IMR-90 (cell line): ENCODE measurements around the gene RAB36. TPM values are rescaled to one million over a fixed set of nuclear protein-coding genes. Genes with fewer than 3 reads are reported as not detected.

Experiments
- ATAC-seq: fragments of 200-7000 bp; cut with Tn5 transposase; 2 replicates; pipeline ENCODE4 v1.9.1; 2020; ENCODE audit warnings: low read depth, mild to moderate bottlenecking, moderate library complexity
- BruUV-seq: library from RNA; stranded (reverse); fragments of 400-500 nt; replicated peaks from 2 replicates; lab custom pipeline; 2021; lab: Mats Ljungman, UMichigan
- CTCF ChIA-PET: fragments of 300-600 bp; formaldehyde crosslinking; extraction: SDS; loops from one replicate; lab custom pipeline; 2021; ENCODE audit warnings: antibody characterized with exemption; lab: Yijun Ruan, JAX
- POLR2A ChIA-PET: fragments of 300-600 bp; sonication (Branson Sonifier 250); formaldehyde crosslinking; loops from one replicate; lab custom pipeline; 2022; ENCODE audit warnings: antibody characterized with exemption; ENCODE audit not compliant: unreplicated experiment; lab: Charles Lee
- DNase-seq: peaks from one replicate; pipeline ENCODE4 v3.0.0; 2013
- H2AFZ ChIP-seq: replicated peaks from 2 replicates; pipeline ENCODE3; 2013; ENCODE audit warnings: low read length, mild to moderate bottlenecking; ENCODE audit not compliant: poor library complexity
- H2AK5ac ChIP-seq: 2 replicates; pipeline ENCODE4 v1.6.1; 2013; ENCODE audit warnings: low read depth, low read length, inconsistent platforms
- H2AK9ac ChIP-seq: replicated peaks from 2 replicates; pipeline ENCODE3; 2013; ENCODE audit warnings: mild to moderate bottlenecking, low read depth, low read length, moderate library complexity; ENCODE audit not compliant: poor library complexity
- H2BK120ac ChIP-seq: 2 replicates; pipeline ENCODE4 v1.6.1; 2013; ENCODE audit warnings: low read depth, low read length, inconsistent platforms
- H2BK15ac ChIP-seq: 3 replicates; pipeline ENCODE4 v1.6.1; 2013; ENCODE audit warnings: low read depth, low read length, inconsistent platforms
- H2BK20ac ChIP-seq: 2 replicates; pipeline ENCODE4 v1.6.1; 2013; ENCODE audit warnings: low read depth, mild to moderate bottlenecking, inconsistent platforms, low read length, moderate library complexity
- H2BK5ac ChIP-seq: 2 replicates; pipeline ENCODE4 v1.6.1; 2013; ENCODE audit warnings: mild to moderate bottlenecking, low read depth, low read length, inconsistent platforms; ENCODE audit not compliant: poor library complexity, severe bottlenecking
- H3K14ac ChIP-seq: replicated peaks from 2 replicates; pipeline ENCODE4 v1.6.1; 2013; ENCODE audit warnings: low read depth, low read length, inconsistent platforms
- H3K18ac ChIP-seq: 2 replicates; pipeline ENCODE4 v1.6.1; 2013; ENCODE audit warnings: low read depth, low read length, control low read depth
- H3K23ac ChIP-seq: 2 replicates; pipeline ENCODE4 v1.6.1; 2013; ENCODE audit warnings: low read depth, low read length, inconsistent platforms
- H3K27ac ChIP-seq: 2 replicates; pipeline ENCODE4 v1.5.1; 2013; ENCODE audit warnings: mild to moderate bottlenecking, control low read depth, low read length; ENCODE audit not compliant: insufficient read depth
- H3K27me3 ChIP-seq: 2 replicates; pipeline ENCODE4 v1.6.1; 2013; ENCODE audit warnings: low read length; ENCODE audit not compliant: control insufficient read depth, insufficient read depth
- H3K36me3 ChIP-seq: 2 replicates; pipeline ENCODE4 v1.6.1; 2013; ENCODE audit warnings: low read length, mixed read lengths; ENCODE audit not compliant: control insufficient read depth, insufficient read depth
- H3K4ac ChIP-seq: 2 replicates; pipeline ENCODE4 v1.6.1; 2013; ENCODE audit warnings: low read depth, low read length, inconsistent platforms
- H3K4me1 ChIP-seq: 2 replicates; pipeline ENCODE4 v1.6.1; 2013; ENCODE audit warnings: low read length, mixed read lengths; ENCODE audit not compliant: control insufficient read depth, insufficient read depth
- H3K4me2 ChIP-seq: 2 replicates; pipeline ENCODE4 v1.6.1; 2013; ENCODE audit warnings: low read depth, mild to moderate bottlenecking, control low read depth, low read length, moderate library complexity
- H3K4me3 ChIP-seq: 2 replicates; pipeline ENCODE4 v1.5.1; 2013; ENCODE audit warnings: low read depth, mild to moderate bottlenecking, control low read depth, low read length, moderate library complexity; ENCODE audit not compliant: insufficient read depth
- H3K56ac ChIP-seq: 2 replicates; pipeline ENCODE4 v1.6.1; 2013; ENCODE audit warnings: low read length, inconsistent platforms; ENCODE audit not compliant: insufficient read depth; ENCODE audit errors: extremely low read depth
- H3K79me1 ChIP-seq, 2 experiments: 2 replicates each; pipeline ENCODE4 v1.6.1; 2013; ENCODE audit warnings: low read length in 2 of 2, inconsistent platforms in 1 of 2, low read depth in 1 of 2
- H3K9ac ChIP-seq: 2 replicates; pipeline ENCODE4 v1.6.1; 2013; ENCODE audit warnings: low read depth, low read length, control low read depth
- H3K9me1 ChIP-seq: 2 replicates; pipeline ENCODE4 v1.6.1; 2013; ENCODE audit warnings: low read length, inconsistent platforms; ENCODE audit not compliant: insufficient read depth
- H3K9me3 ChIP-seq: 2 replicates; pipeline ENCODE4 v1.6.1; 2013; ENCODE audit warnings: low read length; ENCODE audit not compliant: control insufficient read depth, insufficient read depth
- H4K20me1 ChIP-seq: 2 replicates; pipeline ENCODE4 v1.6.1; 2013; ENCODE audit warnings: low read length, inconsistent platforms; ENCODE audit not compliant: insufficient read depth
- H4K5ac ChIP-seq: 2 replicates; pipeline ENCODE4 v1.6.1; 2013; ENCODE audit warnings: mild to moderate bottlenecking, low read depth, low read length, control low read depth
- H4K8ac ChIP-seq, 2 experiments: 2 replicates each; pipeline ENCODE4 v1.6.1; 2013; ENCODE audit warnings: low read depth in 2 of 2, low read length in 2 of 2, control low read depth in 1 of 2, inconsistent platforms in 1 of 2
- H4K91ac ChIP-seq: 2 replicates; pipeline ENCODE4 v1.6.1; 2013; ENCODE audit warnings: low read depth, low read length, inconsistent platforms; ENCODE audit not compliant: insufficient read depth
- CTCF ChIP-seq: conservative IDR thresholded peaks from 2 replicates; pipeline ENCODE4 v1.5.1; 2012; ENCODE audit warnings: mild to moderate bottlenecking, low read depth, low read length, improper control_type of control experiment
- MAZ ChIP-seq: IDR thresholded peaks from 2 replicates; pipeline ENCODE4 v1.6.1; 2012; ENCODE audit warnings: low read depth, mild to moderate bottlenecking, low read length, improper control_type of control experiment, moderate library complexity, borderline replicate concordance
- WGBS, 2 experiments: methylation state at CpG; one replicate each; pipeline versions ENCODE4 v1.1.5 to v1.1.7; 2013; ENCODE audit warnings: missing lambda C conversion rate in 2 of 2; ENCODE audit not compliant: insufficient read length in 1 of 2; ENCODE audit errors: extremely low coverage in 2 of 2; 5-methylcytosine and 5-hydroxymethylcytosine counted together
- dilution Hi-C: fragments of 300-500 bp; cut with HindIII; formaldehyde crosslinking; loops from one replicate; pipeline ENCODE4 v1.14.3; 2018; ENCODE audit warnings: low sequenced_read_pairs; ENCODE audit not compliant: unreplicated experiment
- in situ Hi-C: fragments of 300-500 bp; cut with MboI; formaldehyde crosslinking; loops from 3 replicates; pipeline ENCODE4 v1.14.3; 2019; ENCODE audit warnings: low sequenced_read_pairs, inconsistent platforms, mixed read lengths
- intact Hi-C: fragments of 100-400 bp; cut with micrococcal nuclease; formaldehyde crosslinking; loops from 2 replicates; pipeline ENCODE4 v1.10.0; 2022
- polyA plus RNA-seq, 3 experiments: library from polyadenylated mRNA; depleted of rRNA; stranded (reverse); fragments of >200 nt; gene quantifications; 2 replicates each; pipeline ENCODE4 v1.2.3, GENCODE V29; 2012; ENCODE audit warnings: low replicate concordance in 1 of 3
- total RNA-seq: library from RNA; depleted of rRNA; stranded (reverse); fragments of >200 nt; gene quantifications from 2 replicates; pipeline ENCODE4 v1.2.3, GENCODE V29; 2012

Gene RAB36
- total and polyA plus RNA-seq, 2 of the 4 experiments (the other 2 are of a cell fraction): 3.6 to 4.0 TPM

GRCh38 chr22:23128269-23129108 is 16.8 kb upstream of the RAB36 start (continued):
- peak; percentile 96 for TF ChIP-seq CTCF

- intact Hi-C loops (loop anchor here (5.0 kb wide), 1 partner anchor 282 kb away; no protein-coding TSS in a partner anchor), dilution Hi-C loops (no loop called here), in situ Hi-C loops (loop anchor here (5.0 to 10.0 kb wide), 2 partner anchors 177 to 274 kb away; no protein-coding TSS in a partner anchor)
- Histone ChIP-seq H2BK20ac (no peak overlapping the region), H3K27me3 (peaks cover 25% of the 10 kb centered on the region), H3K9me1 (no peaks in the 10 kb centered on the region), H2AK9ac (no peak overlapping the region), H3K14ac (no peak overlapping the region), H3K36me3 (no peaks in the 10 kb centered on the region), H3K23ac (no peak overlapping the region), H3K18ac (no peak overlapping the region), H3K9ac (no peak overlapping the region), H2BK15ac (no peak overlapping the region), H2BK120ac (no peak overlapping the region), H3K79me1 (no peaks in the 10 kb centered on the region), H4K8ac (no peak overlapping the region), H3K27ac (no peak overlapping the region), H4K20me1 (no peaks in the 10 kb centered on the region), H2AK5ac (no peak overlapping the region), H3K56ac (no peak overlapping the region), H2AFZ (no peak overlapping the region), H3K4ac (no peak overlapping the region), H3K4me2 (no peak overlapping the region), H2BK5ac (no peak overlapping the region), H4K5ac (no peak overlapping the region), H4K91ac (no peak overlapping the region), H3K4me1 (peaks cover 3% of the 10 kb centered on the region; the same call in 1 of the 2 replicates), H3K4me3 (no peak overlapping the region), H3K9me3 (no peaks in the 10 kb centered on the region)
- ChIA-PET POLR2A (no interaction called here), CTCF (interaction anchor here (3.3 kb wide), 1 partner anchor 170 kb away, joined by 40 read pairs; no protein-coding TSS in a partner anchor)
- no peak for ATAC-seq
- TF ChIP-seq MAZ (no peak), CTCF (no peak)
- BruUV-seq: no TSS peak
- DNase-seq: no peak
- 68% methylated on average over 4 of the region's 10 CpGs; no CpG with 5 or more reads in 1 of the 2 experiments for WGBS, 2 experiments
These were observed 16.1 kb upstream of the RAB36 start for GRCh38 chr22:23129149-23129548.
